Keratinocyte (primary cell): ENCODE results near the gene NFIC. TPM values are rescaled to one million over a fixed set of nuclear protein-coding genes. Genes with fewer than 3 reads are reported as not detected.

Source experiments
- DNase-seq: peaks from one replicate; pipeline ENCODE4 v3.0.0-alpha.2; 2011; ENCODE audit warnings: low read depth, missing footprints, low spot score
- FAIRE-seq: peaks from 2 replicates; lab custom pipeline; 2011; peaks lifted over from hg19 to GRCh38; lab: Jason Lieb, UNC
- H2AFZ ChIP-seq: 2 replicates; pipeline ENCODE4 v1.6.0; 2012; ENCODE audit warnings: low read length, control low read depth, inconsistent platforms; ENCODE audit not compliant: control insufficient read depth
- H3K27ac ChIP-seq: 2 replicates; pipeline ENCODE4 v1.5.1; 2011; ENCODE audit warnings: low read length; ENCODE audit not compliant: control insufficient read depth, insufficient read depth
- H3K27me3 ChIP-seq: 3 replicates; pipeline ENCODE4 v1.6.0; 2011; ENCODE audit warnings: low read length; ENCODE audit not compliant: control insufficient read depth, insufficient read depth; ENCODE audit errors: extremely low read depth
- H3K36me3 ChIP-seq, 2 experiments: 2 replicates in 1 of 2; 3 replicates in 1 of 2; pipeline ENCODE4 v1.5.1; 2011; ENCODE audit warnings: low read length in 2 of 2, mild to moderate bottlenecking in 1 of 2; ENCODE audit not compliant: control insufficient read depth in 2 of 2, insufficient read depth in 2 of 2; ENCODE audit errors: extremely low read depth in 1 of 2
- H3K4me1 ChIP-seq: 3 replicates; pipeline ENCODE4 v1.5.1; 2011; ENCODE audit warnings: low read length; ENCODE audit not compliant: control insufficient read depth, insufficient read depth; ENCODE audit errors: extremely low read depth
- H3K4me2 ChIP-seq: 3 replicates; pipeline ENCODE4 v1.6.0; 2011; ENCODE audit warnings: low read depth, low read length; ENCODE audit not compliant: control insufficient read depth, insufficient read depth; ENCODE audit errors: extremely low read depth
- H3K4me3 ChIP-seq, 3 experiments: fragments of 200-600 bp in 1 of 3; sonication (generic) in 1 of 3; 2 replicates in 2 of 3; 3 replicates in 1 of 3; pipeline ENCODE4 v1.5.1; 2011 to 2016; ENCODE audit warnings: low read length in 3 of 3, mild to moderate bottlenecking in 3 of 3, control low read depth in 2 of 3, inconsistent platforms in 1 of 3, low read depth in 1 of 3, mixed read lengths in 1 of 3, mixed run types in 1 of 3, moderate library complexity in 1 of 3; ENCODE audit not compliant: control insufficient read depth in 2 of 3, insufficient read depth in 2 of 3; ENCODE audit errors: extremely low read depth in 1 of 3
- H3K79me2 ChIP-seq: 2 replicates; pipeline ENCODE4 v1.6.0; 2012; ENCODE audit warnings: low read length; ENCODE audit not compliant: control insufficient read depth, insufficient read depth
- H3K9ac ChIP-seq: 3 replicates; pipeline ENCODE4 v1.6.0; 2011; ENCODE audit warnings: low read length; ENCODE audit not compliant: control insufficient read depth, insufficient read depth; ENCODE audit errors: extremely low read depth
- H3K9me1 ChIP-seq: 3 replicates; pipeline ENCODE4 v1.6.0; 2011; ENCODE audit warnings: low read length; ENCODE audit not compliant: control insufficient read depth, insufficient read depth; ENCODE audit errors: extremely low read depth
- H3K9me3 ChIP-seq: 2 replicates; pipeline ENCODE4 v1.5.1; 2012; ENCODE audit warnings: low read depth, low read length; ENCODE audit not compliant: control insufficient read depth
- H4K20me1 ChIP-seq: 3 replicates; pipeline ENCODE4 v1.6.0; 2011; ENCODE audit warnings: low read length; ENCODE audit not compliant: control insufficient read depth, insufficient read depth; ENCODE audit errors: extremely low read depth
- EZH2 ChIP-seq: IDR thresholded peaks from one replicate; pipeline ENCODE4 v1.6.1; 2012; ENCODE audit warnings: inconsistent platforms, mild to moderate bottlenecking, low read length, moderate library complexity
- dilution Hi-C: fragments of 300-500 bp; cut with MboI; formaldehyde crosslinking; loops from one replicate; pipeline ENCODE4 v1.7.0; 2020; ENCODE audit warnings: low sequenced_read_pairs; ENCODE audit not compliant: extremely low pct_ligation_motif_present
- polyA plus RNA-seq, 5 experiments: library from polyadenylated mRNA; depleted of rRNA in 3 of 5; stranded (reverse) in 3 of 5; stranded (forward) in 1 of 5; unstranded in 1 of 5; fragments of >200 nt; gene quantifications; 1 replicate in 1 of 5; 2 replicates in 3 of 5; 3 replicates in 1 of 5; pipeline versions ENCODE4 v1.2.1 to v1.2.3, GENCODE V29; 2011 to 2012; ENCODE audit warnings: missing spikeins in 2 of 5, low read depth in 1 of 5, low replicate concordance in 1 of 5
- TF ChIP-seq, protein P1 (sequence below), 3 experiments: IDR thresholded peaks in 1 of 3; conservative IDR thresholded peaks in 1 of 3; optimal IDR thresholded peaks in 1 of 3; 2 replicates in 2 of 3; 3 replicates in 1 of 3; pipeline versions ENCODE3 to v1.5.1; 2011; ENCODE audit warnings: low read length in 3 of 3, mild to moderate bottlenecking in 3 of 3, moderate library complexity in 2 of 3, control low read depth in 1 of 3, inconsistent platforms in 1 of 3; ENCODE audit not compliant: insufficient read depth in 2 of 3; ENCODE audit errors: extremely low read depth in 1 of 3

NFIC gene
- polyA plus RNA-seq, 1 donor (not counting 4 experiments of a cell fraction or from before 2014, with no cell fraction given), result 2.4 TPM

DNA sequence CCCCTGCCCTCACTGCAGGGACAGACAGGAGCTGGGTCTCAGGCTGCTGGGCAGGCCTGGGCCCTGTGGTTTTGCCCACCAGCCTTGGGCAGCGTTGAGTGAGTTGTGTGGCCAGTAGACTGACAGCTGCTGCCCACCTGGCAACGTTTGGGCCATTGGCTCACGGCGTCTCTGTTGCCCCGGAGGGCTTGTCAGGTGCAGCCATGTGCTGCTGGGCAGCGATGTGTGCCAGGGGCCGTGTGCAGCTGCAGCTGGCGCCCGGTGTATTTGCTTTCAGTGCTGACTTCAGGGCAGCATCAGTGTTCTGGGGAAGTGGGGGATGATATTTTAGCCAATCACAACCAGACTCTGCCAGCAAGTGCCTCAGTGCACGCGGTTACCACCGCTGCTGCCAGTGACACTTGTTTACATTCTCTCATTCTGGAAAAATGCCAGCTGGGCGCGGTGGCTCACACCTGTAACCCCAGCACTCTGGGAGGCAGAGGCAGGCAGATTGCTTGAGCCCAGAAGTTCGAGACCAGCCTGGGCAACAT, 150.4 kb downstream of the NFIC start:
- Histone ChIP-seq H3K4me1 (peaks cover 16% of the 10 kb centered on the region), H2AFZ (no peak overlapping the region), H3K4me2 (no peak overlapping the region), H3K36me3 (peaks cover 11% of the 10 kb centered on the region in 2 experiments), H3K79me2 (peaks cover 76% of the 10 kb centered on the region), H3K4me3 (no peak overlapping the region), H3K9ac (no peak overlapping the region), H3K9me3 (no peaks in the 10 kb centered on the region), H3K9me1 (peaks cover 7% of the 10 kb centered on the region), H4K20me1 (peaks cover 60% of the 10 kb centered on the region), H3K27ac (no peak overlapping the region), H3K27me3 (no peaks in the 10 kb centered on the region)
- dilution Hi-C loops, result no loop called here
- FAIRE-seq (no peak), DNase-seq (no peak)
- no peak for TF ChIP-seq EZH2
- TF ChIP-seq, protein P1, sequence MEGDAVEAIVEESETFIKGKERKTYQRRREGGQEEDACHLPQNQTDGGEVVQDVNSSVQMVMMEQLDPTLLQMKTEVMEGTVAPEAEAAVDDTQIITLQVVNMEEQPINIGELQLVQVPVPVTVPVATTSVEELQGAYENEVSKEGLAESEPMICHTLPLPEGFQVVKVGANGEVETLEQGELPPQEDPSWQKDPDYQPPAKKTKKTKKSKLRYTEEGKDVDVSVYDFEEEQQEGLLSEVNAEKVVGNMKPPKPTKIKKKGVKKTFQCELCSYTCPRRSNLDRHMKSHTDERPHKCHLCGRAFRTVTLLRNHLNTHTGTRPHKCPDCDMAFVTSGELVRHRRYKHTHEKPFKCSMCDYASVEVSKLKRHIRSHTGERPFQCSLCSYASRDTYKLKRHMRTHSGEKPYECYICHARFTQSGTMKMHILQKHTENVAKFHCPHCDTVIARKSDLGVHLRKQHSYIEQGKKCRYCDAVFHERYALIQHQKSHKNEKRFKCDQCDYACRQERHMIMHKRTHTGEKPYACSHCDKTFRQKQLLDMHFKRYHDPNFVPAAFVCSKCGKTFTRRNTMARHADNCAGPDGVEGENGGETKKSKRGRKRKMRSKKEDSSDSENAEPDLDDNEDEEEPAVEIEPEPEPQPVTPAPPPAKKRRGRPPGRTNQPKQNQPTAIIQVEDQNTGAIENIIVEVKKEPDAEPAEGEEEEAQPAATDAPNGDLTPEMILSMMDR (optimal IDR thresholded peaks at IDR 0.05 in 1 of 3, IDR thresholded peaks at IDR 0.05 in 1 of 3, conservative IDR thresholded peaks at IDR 0.05 in 1 of 3; ENCODE audit: extremely low read depth in 1 of 3, insufficient read depth in 2 of 3, low read length in 3 of 3), result no peak

DNA sequence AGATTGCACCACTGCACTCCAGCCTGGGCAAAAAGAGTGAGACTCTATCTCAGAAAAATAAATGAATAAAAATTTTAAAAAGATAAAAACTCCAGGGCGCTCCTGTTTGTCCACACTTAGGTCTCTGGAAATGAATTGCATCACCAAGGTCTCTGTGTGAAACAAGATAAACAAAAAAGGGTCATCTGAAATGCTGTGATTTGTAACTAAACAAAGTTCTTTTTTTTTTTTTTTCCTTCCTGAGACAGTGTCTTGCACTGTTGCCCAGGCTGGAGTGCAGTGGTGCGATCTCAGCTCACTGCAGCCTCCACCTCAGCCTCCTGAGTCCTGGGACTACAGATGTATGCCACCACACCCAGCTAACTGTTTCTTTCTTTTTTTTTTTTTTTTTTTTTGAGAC, 151.3 kb downstream of the NFIC start:
- H3K4me1 ChIP-seq, result peaks cover 16% of the 10 kb centered on the region

More for the DNA sequence above, 151.3 kb downstream of the NFIC start:
- FAIRE-seq, result no peak
- Histone ChIP-seq H3K9me1 (peaks cover 5% of the 10 kb centered on the region), H3K27me3 (no peaks in the 10 kb centered on the region), H4K20me1 (peaks cover 58% of the 10 kb centered on the region), H2AFZ (no peak overlapping the region), H3K36me3 (peaks cover 6 to 7% of the 10 kb centered on the region in 2 experiments), H3K27ac (no peak overlapping the region), H3K9me3 (no peaks in the 10 kb centered on the region), H3K79me2 (peaks cover 76% of the 10 kb centered on the region), H3K4me3 (no peak overlapping the region), H3K9ac (no peak overlapping the region), H3K4me2 (no peak overlapping the region)
- no peak for DNase-seq
- dilution Hi-C loops, result no loop called here
- TF ChIP-seq, protein P1 (optimal IDR thresholded peaks at IDR 0.05 in 1 of 3, IDR thresholded peaks at IDR 0.05 in 1 of 3, conservative IDR thresholded peaks at IDR 0.05 in 1 of 3; ENCODE audit: extremely low read depth in 1 of 3, insufficient read depth in 2 of 3, low read length in 3 of 3), result no peak
- no peak for TF ChIP-seq EZH2
